Measurements from ENCODE around the gene C12orf42.

DNA sequence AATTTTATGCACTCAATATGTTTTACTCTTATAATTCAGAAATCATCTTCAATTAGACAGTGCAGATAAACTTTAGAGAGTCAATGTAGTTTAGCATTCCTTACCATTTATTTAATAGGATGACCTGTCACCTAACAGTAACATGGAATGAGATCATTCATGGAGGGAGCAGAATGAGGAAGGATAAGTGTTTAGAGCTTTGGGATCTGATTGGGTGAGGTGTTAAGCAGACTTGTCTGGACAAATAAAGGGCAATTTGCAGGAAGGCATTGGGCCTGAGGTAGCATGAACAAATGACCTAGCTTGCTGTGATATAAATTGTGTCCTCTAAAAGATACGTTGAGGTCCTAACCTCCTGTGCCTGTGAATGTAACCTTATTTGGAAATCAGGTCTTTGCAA is 187.4 kb downstream of the C12orf42 start:
- TF ChIP-seq, protein P1, sequence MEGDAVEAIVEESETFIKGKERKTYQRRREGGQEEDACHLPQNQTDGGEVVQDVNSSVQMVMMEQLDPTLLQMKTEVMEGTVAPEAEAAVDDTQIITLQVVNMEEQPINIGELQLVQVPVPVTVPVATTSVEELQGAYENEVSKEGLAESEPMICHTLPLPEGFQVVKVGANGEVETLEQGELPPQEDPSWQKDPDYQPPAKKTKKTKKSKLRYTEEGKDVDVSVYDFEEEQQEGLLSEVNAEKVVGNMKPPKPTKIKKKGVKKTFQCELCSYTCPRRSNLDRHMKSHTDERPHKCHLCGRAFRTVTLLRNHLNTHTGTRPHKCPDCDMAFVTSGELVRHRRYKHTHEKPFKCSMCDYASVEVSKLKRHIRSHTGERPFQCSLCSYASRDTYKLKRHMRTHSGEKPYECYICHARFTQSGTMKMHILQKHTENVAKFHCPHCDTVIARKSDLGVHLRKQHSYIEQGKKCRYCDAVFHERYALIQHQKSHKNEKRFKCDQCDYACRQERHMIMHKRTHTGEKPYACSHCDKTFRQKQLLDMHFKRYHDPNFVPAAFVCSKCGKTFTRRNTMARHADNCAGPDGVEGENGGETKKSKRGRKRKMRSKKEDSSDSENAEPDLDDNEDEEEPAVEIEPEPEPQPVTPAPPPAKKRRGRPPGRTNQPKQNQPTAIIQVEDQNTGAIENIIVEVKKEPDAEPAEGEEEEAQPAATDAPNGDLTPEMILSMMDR (IDR thresholded peaks at IDR 0.05) = no peak
- TF ChIP-seq EP300 (IDR thresholded peaks at IDR 0.05) = no peak
